Sigmoid colon (tissue), 4 donors: ENCODE measurements around the gene DTNBP1.

Source experiments
- EP300 ChIP-seq, 4 donors: sonication (generic); formaldehyde crosslinking; IDR thresholded peaks; one replicate each; pipeline ENCODE4 v1.6.1; 2017; ENCODE audit warnings: antibody characterized with exemption in 4 of 4
- POLR2AphosphoS5 ChIP-seq, 4 donors: sonication (generic); formaldehyde crosslinking; IDR thresholded peaks; one replicate each; pipeline ENCODE4 v1.6.1; 2017; ENCODE audit warnings: antibody characterized with exemption in 4 of 4
- TF ChIP-seq, protein P1 (sequence below), 4 experiments: fragments of 450-650 bp in 3 of 4; fragments of 200-600 bp in 1 of 4; IDR thresholded peaks; one replicate each; pipeline ENCODE4 v1.5.1; 2016 to 2019; ENCODE audit warnings: antibody characterized with exemption in 4 of 4, mild to moderate bottlenecking in 3 of 4, moderate library complexity in 2 of 4

DNA sequence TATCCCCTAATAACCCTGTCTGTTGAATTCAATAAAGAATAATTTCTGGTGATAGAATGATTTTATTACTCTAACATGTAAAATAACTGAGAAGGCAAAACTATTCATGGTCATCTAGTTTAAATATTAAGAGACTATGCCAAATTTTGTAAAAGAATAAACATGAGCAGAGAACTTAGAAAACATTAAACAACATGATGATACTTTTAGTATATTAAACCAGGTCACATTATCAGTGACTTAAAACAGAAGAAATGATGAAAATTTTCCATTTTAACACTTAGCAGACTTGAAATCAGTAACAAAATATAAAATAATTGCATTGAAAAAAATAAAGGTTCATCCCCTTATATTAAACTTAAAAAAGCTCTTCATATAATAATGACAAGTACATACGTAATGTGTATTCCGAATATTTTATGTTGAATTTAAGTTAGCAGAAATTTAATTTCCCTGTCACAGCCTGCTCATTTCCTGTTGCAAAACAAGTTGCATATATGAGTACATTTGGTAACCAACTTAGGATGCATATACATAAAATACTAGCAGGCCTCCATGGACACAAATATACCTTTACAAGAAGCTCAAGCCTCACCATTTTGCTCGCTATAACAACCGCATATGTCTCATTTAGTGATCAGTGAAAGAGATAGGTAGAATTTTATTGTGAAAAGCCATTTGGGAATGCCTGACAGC is 40.6 kb downstream of the DTNBP1 start:
- TF ChIP-seq, protein P1, sequence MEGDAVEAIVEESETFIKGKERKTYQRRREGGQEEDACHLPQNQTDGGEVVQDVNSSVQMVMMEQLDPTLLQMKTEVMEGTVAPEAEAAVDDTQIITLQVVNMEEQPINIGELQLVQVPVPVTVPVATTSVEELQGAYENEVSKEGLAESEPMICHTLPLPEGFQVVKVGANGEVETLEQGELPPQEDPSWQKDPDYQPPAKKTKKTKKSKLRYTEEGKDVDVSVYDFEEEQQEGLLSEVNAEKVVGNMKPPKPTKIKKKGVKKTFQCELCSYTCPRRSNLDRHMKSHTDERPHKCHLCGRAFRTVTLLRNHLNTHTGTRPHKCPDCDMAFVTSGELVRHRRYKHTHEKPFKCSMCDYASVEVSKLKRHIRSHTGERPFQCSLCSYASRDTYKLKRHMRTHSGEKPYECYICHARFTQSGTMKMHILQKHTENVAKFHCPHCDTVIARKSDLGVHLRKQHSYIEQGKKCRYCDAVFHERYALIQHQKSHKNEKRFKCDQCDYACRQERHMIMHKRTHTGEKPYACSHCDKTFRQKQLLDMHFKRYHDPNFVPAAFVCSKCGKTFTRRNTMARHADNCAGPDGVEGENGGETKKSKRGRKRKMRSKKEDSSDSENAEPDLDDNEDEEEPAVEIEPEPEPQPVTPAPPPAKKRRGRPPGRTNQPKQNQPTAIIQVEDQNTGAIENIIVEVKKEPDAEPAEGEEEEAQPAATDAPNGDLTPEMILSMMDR (IDR thresholded peaks at IDR 0.05): no peak
- TF ChIP-seq EP300 (IDR thresholded peaks at IDR 0.05) (no peak), POLR2AphosphoS5 (IDR thresholded peaks at IDR 0.05) (no peak)
